ENCODE results near the gene PDCD1LG2. TPM values are rescaled to one million over a fixed set of nuclear protein-coding genes. Genes with fewer than 3 reads are reported as not detected.
"Not testable (repeated sequence)": the region's sequence is repeated elsewhere in the genome, so short reads cannot be mapped to it uniquely, and the experiment has no call there.

Gene PDCD1LG2
- total RNA-seq, 1 experiment from 2014 or later, result 11.5 TPM

DNA sequence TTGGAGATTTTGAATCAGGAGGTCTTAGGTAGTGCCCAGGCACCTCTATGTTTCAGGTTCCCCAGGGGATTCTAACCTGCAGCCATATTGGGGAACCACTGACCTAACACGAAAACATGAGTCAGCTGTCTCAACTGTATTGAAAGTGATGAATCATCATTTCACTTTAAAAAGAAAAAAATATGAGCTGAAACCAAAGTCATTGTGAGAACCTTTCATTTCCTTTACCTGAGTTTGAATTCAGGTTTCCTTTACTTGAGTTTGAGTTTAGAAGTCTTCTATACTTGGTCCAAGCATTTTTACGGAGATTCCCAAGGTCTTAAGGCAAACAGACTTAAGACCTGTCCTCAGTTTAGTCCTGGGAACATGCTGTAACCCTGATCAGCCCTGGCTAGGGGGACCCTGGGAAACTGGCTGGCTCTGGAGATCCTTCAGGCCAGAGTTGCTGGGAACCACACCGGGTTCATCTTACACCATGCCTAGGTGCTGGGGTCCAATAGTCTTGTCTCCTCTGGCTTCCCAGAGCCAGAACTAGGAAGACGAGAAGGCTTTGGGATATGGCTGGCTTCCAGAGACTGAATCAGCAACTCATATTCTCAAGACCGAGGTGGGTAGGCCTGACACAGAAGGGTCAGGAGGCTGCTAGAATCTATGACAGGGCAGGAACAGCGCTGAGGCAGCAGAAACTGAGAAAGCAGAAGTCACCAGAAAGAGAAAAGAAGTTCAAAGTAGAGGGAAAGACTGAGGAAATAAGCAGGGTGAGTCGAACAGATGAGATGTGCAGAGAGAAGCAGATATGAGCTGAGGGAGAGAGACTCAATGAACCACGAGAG lies 16.4 kb upstream of the PDCD1LG2 start:
- peak; percentile 91 for DNase-seq (ENCODE audit: low read depth)

DNA sequence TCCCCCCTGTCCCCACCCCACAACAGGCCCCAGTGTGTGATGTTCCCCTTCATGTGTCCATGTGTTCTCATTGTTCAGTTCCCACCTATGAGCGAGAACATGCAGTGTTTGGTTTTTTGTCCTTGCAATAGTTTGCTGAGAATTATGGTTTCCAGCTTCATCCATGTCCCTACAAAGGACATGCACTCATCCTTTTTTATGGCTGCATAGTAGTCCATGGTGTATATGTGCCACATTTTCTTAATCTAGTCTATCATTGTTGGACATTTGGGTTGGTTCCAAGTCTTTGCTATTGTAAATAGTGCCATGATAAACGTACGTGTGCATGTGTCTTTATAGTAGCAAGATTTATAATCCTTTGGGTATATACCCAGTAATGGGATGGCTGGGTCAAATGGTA lies 15.6 kb upstream of the PDCD1LG2 start:
- DNase-seq (ENCODE audit: low read depth), result not testable (repeated sequence)

GRCh38 chr9:5499157-5499556 lies 11.2 kb upstream of the PDCD1LG2 start:
- DNase-seq (ENCODE audit: low read depth), result no peak

DNA sequence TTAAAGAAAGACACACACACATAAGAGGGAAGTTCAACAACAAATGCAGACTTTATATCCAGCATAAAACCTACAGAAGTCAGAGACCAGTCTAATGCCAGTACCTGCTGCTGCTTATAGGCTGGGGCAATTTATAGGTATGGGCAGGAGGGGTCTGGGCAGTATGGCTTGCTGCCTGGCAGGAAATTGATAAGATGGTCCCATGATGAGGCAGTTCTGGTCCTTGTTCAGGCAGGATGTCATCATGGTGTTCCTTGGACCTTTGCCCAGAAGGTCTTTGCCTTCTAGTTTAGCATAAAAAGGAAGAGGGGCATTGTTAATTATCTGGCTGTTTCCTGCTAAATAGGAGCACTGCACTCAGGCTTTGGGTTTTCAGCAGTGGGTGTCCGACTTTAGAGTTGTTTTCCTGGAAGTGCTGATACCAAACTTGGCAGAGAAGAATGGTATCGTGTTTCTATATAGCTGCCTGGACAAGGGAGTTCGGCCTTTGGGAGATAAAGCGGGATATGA lies 10.4 kb upstream of the PDCD1LG2 start:
- peak; percentile 86 for DNase-seq (ENCODE audit: low read depth)

DNA sequence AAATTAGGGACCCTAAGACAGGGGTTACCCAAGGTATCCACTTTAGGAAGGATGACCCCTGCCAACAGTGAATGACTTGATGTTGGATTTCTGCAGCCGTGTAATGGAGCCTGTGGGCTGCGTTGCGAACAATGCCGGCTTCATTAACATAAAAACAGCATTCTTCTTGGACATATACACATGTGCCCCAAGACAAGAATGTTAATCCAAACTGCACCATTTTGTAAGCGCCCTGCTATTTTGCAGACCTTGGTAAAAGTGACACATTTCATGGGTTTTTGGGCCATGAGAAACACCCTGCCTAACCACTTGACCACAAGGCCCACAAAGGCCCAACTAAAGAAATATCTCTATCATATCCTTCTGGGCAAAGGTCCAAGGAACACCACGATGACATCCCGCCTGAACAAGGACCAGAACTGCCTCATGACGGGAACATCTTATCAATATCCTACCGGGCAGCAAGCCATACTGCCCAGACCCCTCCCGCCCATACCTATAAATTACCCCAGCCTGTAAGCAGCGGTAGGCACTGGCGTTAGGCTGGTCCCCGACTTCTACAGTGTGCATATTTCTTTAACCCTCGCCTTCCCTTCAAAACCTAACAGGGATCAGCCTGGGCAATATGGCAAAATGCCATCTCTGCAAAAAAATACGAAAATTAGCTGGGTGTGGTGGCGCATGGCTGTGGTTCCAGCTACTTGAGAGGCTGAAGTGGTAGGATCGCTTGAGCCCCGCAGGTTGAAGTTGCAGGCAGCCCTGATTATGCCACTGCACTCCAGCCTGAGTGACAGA lies 9.7 kb upstream of the PDCD1LG2 start:
- DNase-seq (ENCODE audit: low read depth), result peak; percentile 80

DNA sequence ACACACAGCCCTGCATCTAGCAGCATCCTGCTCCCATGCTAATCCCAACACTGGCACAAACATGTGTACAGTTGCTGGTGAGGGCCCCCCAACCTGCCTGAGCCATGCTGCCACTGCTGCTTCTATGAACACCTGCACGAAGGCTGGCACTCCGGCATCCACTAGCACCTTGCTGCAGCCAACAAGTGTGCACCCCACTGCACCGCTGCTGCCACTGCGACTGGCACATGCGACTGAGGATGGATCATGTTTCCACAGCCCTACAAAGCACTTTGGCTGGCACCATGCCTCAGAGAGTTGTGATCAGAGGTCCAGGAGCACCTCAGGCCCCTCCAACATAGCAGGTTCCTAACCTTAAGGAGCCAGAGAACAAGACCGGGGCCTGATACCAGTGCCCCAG lies 7.8 kb upstream of the PDCD1LG2 start:
- DNase-seq (ENCODE audit: low read depth), result no peak

DNA sequence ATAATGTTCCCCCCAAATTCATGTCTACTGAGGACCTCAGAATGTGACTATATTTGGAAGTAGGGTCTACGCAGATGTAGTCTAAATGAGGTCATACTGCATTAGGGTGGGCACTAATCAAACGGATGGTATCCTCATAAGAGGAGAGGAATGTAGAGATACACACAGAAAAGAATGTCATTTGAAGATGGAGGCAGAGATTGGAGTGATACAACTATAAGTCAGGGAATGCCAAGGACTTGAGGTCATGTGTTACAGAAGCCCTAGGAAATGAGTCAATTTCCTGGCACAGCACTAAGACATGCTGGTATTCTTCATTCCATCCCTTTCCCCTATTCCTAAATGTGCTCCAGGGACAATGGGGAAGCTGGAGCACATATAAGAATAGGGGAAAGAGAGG lies 758 bp upstream of the PDCD1LG2 start:
- DNase-seq (ENCODE audit: low read depth), result peak; percentile 96

- DNase-seq (ENCODE audit: low read depth), result no peak
These were observed 658 bp downstream of the PDCD1LG2 start for GRCh38 chr9:5510989-5511388.

DNA sequence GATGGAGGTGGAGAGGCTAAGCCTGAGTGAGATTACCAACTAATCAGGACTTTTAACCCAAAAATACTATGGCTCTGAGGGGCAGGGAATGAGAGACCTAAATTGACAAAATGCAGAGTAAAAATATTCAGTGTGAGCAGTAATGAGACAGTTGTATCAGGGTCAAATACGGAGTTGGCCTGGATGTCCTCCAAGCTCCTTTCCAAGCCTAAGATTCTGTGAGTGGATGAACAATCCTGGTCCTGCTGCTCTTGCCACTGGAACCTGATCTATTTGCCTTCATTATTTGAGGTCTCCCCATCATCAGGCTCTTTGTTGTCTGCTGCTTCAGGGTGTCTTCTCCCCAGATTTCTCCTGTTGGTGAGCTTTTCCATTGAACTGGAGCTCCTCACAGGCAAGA lies 1.1 kb downstream of the PDCD1LG2 start:
- peak; percentile 35 for DNase-seq (ENCODE audit: low read depth)

DNA sequence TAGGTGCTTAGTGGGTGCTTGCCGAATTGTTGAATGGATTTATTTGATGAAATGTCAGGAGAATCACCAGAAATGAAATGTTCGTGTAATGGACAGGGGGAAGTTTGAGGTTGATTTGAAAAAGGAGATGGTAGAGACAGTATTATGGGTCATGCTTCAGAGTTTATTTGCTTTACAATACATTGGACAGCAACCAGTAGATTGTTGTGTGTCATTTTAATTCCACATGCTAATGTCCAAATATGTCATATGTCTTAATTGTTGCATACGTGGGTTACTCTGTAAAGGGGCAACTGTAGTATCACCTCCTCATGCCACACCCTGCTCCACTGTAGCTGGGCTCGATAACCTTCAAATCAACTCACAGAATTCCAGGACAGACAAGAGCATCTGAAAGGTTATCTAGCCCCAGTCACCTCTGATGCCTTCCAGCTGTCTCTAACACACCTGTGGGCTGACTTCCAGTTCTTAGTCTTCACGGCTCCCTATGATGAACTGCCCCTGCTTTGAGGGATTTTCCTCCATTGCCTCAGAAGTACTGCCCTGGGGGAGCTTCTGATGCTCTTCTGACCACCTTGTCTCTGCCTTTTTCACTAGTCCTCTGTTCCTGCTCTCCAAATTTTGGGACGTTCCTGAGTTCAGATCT lies 1.7 kb downstream of the PDCD1LG2 start:
- DNase-seq (ENCODE audit: low read depth), result no peak

DNA sequence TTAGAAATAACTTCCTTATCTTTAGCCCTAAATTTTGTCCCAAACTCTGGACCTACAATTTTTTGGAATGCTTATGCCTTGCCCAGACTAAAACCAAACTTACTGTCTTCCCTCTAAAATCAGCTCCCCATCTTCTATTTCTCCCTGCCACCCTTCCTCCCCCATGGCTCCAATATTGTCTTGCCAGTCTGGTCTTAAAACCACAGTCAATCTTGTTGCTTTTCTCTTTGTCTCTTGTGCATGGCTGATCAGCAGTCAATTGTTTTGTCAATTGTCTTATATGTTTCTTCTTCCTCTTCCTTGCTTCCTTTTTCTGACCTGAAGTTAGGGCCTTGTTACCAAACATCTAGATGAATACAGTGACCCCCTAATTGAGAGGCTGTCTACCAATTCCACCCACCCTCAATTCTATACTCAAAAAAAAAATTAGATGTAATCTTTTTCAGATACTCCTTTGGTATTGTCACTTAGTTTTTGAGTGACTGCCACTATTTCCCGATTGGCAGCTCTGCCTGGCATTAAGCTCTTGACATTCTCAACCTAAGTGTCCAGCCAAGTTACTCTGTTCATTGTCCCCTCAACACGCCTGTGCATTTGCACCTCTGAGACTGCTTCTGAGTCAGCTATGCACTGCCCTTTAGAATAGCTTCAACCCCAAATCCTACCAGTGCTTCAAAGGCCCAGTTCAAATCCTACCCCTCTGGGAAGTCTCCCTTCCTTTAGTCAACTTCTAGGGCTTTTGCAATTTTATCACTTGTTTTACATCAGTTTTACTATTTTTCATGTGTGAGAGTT lies 2.5 kb downstream of the PDCD1LG2 start:
- no peak for DNase-seq (ENCODE audit: low read depth)

DNA sequence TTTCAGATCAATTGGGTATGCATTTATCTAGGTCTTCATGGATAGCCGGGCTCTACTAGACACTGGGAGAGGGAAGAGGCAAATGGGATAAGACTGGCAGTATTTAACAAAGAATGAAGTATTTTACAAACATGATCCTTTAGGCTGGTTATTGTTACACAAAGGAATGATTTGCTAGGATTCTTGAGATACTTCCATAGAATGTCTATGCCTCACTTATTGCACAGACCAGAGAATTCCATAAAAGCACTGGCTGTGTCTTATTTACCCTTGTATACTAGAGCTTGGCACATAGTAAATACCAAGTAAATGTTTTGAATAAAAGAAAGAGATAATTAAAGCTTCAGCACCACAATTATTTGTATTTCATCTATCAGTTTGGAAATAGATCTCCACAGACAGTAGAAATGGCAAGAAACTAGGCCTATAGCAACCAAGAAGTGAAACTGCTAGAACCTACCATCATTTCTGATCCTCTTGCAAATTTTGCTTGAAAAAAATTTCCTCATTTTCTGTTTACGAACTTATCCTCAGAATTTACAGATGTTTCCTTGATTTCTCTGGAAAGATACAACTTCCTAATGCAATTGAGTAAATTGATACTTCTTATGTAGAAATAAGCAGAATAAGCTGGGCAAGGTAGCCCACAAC lies 3.8 kb downstream of the PDCD1LG2 start:
- no peak for DNase-seq (ENCODE audit: low read depth)

- DNase-seq (ENCODE audit: low read depth), result no peak
These were observed 4.4 kb downstream of the PDCD1LG2 start for GRCh38 chr9:5514617-5515260.

- DNase-seq (ENCODE audit: low read depth), result no peak
These were observed 4.9 kb downstream of the PDCD1LG2 start for GRCh38 chr9:5515261-5515650.

- no peak for DNase-seq (ENCODE audit: low read depth)
These were observed 6.3 kb downstream of the PDCD1LG2 start for GRCh38 chr9:5516453-5517220.

DNA sequence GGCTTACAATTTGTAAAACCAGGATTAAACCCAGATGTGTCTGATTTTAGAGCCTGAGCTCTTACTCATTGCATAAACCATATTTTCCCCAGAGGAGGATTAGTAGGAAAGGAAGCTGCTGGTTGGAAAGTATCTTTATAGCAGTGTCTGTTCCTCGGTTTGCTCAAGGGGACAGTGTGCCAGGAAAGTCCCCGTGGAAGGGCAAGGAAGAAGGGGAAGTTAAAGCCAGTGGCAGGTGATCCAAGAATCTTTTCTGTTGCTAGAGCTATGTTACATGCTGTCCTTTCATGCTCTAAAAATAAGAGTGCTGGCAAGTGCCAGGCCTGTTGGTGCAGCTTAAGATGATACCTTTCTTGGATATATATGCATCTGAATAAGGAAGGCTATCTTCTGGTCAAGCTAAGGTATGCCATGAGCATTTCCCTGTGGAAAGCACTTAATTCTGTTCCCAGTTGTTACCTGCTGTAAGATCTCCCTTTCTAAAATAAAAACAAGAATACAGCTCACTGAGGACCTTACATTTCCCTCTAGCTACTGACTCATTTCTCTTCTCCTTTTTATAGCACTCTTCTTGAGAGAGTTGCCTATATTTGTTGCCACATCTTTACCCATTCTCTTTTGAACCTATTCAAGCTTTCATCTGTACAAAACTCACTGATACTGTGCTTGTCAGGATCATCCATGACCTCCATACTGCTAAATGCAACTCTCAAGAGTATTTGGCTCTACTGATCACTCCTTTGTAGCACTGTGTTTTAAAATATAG lies 8.0 kb downstream of the PDCD1LG2 start:
- DNase-seq (ENCODE audit: low read depth), result no peak

GRCh38 chr9:5518937-5519319 lies 8.6 kb downstream of the PDCD1LG2 start:
- DNase-seq (ENCODE audit: low read depth), result no peak

DNA sequence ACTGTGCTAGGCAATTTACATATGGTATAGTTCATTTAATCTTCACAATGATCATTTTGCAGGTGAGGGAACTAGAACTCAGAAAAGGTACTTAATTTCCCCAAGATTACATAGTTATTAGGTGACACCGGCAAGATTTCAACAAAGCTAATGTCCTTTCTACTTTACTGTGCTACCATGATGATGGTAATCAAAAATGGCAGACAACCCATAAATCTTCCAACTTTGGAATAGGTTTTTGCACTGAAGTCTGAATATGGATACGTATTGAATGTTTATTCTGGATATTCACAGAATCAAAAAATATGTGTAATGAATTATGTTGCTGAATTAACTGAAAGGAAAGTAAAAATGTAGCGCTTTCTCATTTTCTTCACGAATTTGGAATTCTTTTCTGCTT lies 13.8 kb downstream of the PDCD1LG2 start:
- no peak for DNase-seq (ENCODE audit: low read depth)

DNA sequence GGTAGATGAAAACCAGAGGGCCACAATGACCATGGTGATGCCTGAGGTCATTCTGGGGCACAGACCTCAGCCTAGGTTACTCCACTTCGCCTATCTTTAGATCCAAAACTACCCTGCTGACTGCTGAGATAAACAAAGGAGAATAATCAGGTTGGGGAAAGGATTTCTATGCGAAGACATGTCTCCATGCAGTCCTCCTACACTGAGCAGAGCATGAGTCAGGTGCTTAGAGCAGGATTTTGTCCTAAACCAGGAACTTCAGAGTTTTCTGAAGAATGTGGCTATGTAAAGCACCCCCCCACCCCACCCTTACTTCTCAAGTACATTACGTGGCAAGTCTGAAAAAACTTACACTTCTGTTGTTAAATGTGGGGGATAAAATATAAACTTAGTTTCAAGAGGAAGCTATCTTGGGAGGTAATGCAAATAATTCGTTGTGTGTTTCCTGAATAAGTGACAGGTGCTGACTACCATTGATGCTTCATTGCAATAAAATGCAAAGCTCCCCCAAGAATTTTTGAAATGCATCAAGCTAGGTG lies 19.4 kb downstream of the PDCD1LG2 start:
- DNase-seq (ENCODE audit: low read depth), result peak; percentile 51
